ENCODE data around the gene TMEM248.

GRCh38 chr7:66960192-66960591 lies 39.2 kb downstream of the TMEM248 start:
- no peak for TF ChIP-seq CTCF (IDR thresholded peaks at IDR 0.05; ENCODE audit: poor library complexity, severe bottlenecking)
- TF ChIP-seq POLR2AphosphoS5 (IDR thresholded peaks at IDR 0.05): no peak
- TF ChIP-seq EZH2 (IDR thresholded peaks at IDR 0.05; ENCODE audit: borderline replicate concordance, insufficient read depth, low read length, poor library complexity, severe bottlenecking): no peak
